ENCODE measurements around the gene DGCR8.

The DGCR8 gene

DNA sequence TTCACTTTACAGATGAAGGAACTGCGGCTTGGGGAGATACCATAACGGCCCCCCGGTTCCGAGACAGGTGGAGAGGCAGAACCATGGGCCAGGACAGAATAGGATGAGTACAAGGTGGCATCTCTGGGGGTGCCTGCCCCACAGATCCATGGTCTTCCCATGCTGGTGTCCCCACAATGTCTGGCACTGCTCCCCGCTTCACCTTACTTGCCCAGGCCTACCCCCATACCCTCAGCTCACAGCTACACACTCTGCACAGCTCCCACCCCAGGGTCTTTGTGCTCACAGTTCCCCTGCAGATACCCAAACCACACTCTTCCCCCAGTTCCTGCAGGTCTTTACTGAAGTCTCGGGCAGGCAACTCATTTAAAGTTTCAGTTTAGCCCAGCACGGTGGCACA lies 11.4 kb upstream of the DGCR8 start:
- DNase-seq, result no peak

DNA sequence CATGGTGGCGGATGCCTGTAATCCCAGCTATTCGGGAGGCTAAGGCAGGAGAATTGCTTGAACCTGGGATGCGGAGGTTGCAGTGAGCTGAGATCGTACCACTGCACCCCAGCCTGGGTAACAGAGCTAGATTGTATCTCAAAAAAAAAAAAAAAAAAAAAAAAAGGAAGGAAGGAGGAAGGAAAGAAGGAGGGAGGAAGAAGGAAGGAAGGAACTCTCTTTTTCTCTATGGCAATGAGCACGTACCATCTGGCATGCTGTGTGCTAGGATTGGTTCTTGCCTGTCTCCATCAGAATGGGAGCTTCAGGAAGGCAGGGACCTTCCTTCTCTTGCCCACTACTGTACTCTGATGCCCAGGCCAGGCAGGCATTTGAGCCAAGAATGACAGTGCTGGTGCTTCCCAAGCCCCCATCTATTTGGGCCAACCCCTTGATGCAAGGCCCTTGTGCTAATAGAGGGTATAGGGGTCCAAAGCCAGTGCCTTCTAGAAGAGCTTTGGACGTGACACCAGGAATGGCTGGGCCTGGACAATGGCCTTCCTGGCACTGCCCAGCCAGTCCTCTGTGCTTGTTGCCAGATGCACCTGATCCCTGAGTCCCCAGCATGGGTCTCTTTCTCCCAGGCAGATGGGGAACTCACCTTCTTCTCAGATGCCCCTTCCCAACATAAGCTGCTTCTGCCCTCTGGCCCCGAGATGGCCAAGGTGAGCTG lies 10.6 kb upstream of the DGCR8 start:
- no peak for DNase-seq

DNA sequence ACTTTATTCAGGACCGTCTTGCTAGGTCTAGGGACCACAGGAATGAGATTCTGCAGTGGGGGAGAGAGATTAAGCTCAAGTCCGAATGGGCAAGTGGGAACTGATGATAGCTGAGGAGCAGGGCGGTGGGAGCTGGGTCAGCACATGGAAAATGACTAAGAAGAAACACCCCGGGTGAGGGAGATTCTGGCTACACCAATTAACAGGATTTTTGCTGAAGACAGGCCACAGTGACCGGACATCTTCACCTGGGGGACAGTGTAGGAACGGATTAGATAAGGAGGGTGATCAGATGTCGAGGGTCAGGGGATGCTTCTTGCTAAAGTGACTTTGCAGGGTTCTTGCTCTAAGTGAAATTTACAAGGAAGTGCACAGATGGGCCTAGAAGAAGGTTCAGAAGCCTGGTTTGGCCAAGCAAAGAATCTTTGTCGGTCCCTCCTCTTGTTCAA lies 8.5 kb upstream of the DGCR8 start:
- no peak for DNase-seq

DNA sequence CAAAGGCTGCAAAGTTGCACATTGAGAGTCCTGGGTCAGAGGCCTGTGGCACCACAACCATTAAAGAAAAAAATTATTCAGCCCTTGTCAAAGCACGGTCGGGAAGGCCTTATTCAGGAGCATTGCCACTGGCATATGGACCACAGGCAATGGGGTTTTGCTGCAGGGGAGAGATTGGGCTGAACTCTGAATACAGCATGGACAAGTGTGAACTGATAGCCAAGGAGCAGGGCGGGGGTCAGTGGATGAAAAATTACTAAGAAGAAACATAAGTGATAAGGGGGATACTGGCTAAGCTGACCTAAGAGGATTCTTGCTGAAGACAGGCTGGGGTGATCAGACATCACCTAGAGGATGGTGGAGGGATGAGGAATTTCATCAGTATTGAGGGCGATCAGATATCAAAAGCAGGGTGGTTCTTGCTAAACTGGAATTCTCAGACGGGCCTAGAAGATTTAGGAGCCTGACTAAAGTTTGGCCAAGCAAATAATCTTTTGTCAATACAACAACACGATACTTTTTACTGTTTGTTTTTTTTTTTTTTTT lies 3.3 kb upstream of the DGCR8 start:
- DNase-seq, result no peak

DNA sequence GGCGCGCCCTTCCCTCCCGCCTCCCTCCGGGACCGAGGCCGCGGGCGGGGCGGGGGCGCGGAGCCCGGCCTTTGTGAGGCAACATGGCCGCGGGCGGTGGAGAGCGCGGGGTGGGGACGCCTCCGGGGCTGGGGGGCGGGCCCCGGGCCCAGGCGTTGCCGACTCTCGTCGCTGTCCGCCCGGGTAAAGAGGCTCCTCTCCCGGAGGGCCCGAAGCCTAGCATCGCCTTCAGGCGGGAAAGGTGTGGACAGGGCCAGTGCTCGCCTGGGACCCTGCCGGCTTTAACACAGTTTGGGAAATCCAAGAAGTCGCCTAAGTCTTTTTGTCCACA lies 369 bp downstream of the DGCR8 start:
- peak; percentile 71 to 72 for DNase-seq

DNA sequence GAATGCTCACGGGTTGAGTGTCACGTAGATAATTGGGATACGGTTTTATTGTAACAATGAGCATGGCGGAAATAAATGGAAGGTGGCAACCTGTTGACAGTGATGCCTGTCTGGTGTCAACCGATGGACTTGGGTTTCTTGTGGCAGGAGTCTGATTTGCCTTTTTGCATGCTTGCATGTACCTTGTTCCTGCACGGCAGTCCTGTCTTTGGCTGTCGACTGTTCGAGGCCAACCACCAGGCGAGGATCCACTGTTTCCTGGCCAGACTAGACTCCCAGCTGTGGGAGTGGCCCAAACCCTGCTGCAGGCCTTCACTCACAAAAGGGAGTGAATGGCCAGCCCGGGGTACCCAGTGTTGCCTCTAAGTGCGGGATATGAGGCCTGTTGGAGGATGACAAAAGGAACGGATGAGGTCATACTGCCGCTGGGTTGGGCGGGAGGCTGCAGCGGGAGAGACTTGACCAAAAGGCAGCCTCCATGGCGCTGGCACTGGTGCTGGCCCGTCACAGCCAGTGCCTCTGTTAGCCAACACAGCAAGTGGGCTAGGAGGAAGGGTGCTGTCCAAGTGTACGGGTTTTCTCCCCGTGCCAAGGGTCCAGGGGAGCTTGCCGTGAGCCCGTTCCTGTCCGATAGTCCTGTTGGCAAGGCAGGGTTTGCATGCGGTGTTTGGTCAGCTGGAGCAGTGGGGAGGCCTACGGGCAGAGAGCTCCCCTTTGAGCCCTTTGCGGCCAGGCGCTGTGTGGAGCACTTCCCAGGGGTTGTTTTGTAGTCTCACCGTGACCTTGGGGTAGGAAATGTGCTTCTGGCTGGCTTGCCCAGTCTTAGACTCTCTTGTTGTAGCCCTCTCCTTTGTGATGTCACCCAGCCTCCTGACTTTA lies 974 bp downstream of the DGCR8 start:
- DNase-seq, result no peak

DNA sequence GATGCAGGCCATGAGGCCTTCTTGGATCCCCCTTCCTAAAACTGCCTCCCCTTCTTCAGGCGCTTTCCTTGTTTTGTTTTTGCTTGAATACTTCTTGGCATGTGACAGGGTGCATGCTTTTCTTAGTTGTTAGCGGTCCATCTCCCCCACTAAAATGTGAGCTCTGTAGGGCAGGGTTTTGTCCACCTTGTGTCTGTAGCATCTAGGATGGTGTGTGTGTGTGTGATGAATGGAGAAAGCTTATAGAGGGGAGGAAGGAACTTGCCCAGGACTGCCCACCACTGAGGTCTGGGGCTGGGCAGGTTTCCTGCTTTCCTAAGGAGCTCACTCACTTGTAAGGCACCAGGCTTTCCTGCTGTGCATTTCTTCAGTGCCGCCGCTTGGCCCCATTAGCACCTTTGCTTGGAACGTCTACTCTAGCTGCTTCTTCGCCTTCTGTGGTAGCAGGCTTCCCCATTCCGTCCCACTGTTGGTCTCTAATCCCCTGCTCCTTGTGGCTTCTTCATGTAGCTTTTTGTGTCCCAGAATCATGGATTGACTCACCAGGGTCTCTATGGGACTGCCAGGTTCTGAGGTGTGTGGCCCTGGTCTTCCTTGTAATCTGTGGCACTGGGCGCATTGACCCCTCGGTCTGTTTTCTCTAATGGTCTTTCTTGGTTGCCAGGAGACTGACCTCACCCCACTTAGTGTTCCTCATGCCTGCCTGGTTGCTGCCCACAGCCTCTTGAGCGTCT lies 3.3 kb downstream of the DGCR8 start:
- DNase-seq, result no peak

DNA sequence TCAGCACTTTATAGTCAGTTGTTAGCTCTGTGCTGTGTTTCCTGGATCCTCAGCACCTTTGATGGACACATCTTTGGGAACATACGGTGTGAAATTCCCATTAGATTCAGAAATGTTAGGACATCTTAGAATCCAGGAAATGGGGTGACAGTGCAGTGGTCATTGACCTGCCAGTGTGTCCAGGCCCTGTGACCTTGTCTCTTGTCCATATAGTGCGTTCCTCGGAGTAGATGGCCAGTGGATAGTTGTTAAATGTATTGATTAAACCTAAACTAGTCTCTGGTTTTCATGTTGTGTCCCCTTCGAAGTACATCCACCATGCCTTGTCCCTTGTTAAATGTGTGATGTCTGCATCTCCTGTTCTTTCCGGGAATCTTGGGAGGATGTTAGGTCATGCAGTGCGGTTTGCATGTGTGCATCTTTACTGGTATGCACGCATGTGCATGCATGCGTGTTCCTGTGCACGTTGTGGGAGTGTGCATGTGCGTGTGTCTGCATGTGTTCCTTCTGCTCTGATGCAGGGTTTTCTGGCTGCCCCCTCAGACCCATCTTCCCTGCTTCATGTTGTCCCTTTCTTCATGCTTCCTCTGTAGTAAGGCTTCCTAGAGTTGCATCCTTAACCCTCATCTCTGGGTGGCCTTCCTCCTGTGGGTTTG lies 4.0 kb downstream of the DGCR8 start:
- DNase-seq, result no peak

DNA sequence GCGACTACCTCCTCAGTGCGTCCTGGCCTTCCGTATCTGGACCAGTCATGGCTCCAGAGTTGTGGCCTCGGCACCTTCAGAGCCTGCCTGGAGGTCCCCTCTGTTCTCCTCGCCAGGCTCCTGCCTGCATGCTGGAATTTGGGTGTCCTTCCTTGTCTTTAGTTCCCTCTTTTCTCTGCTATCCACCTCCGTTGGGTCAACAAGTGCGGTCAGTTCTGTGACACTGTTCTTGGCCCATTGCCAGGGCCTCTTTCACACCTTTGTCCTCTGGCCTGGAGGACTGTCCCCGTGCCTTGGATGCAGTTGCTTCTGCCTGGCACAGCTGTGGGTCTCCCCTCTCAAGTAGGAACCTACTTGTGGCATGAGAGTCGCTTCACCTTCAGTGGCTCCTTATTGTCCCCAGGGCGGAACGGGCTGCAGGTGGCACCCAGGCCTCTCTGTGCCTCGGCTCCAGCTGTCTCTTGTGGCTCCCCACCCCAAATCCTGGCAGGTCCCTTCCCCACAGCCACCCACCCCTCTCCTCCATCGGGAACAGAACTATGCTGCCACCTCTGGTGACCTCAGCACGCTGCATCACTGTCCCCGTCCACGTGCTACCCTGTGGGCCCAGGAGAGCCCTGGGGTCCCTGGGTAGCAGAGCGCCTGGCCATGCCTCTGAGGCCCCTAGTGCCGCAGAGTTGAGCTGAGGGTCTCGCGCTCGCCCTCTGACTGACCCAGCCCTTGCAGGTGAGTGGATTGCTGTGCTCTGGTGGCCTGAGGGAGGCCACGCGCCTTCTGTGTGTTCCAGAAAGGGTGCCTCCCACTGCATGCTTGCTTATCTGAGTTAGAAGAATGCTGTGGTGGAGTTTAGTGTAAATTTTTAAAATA lies 4.7 kb downstream of the DGCR8 start:
- DNase-seq, result no peak

DNA sequence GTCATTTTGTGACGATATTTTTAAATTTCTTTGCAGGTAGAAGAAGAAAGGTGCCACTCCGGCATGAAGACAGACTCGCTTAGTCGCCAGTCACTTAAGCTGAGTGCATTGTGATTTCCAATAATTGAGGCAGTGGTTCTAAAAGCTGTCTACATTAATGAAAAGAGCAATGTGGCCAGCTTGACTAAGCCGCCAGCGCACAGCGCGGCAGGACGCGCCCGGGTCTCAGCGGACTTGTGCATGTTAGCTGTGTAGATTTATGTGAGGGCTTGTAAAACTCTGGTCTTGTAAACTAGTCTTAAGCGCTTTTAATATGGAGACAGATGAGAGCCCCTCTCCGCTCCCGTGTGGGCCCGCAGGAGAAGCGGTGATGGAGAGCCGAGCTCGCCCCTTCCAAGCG lies 5.6 kb downstream of the DGCR8 start:
- no peak for DNase-seq

DNA sequence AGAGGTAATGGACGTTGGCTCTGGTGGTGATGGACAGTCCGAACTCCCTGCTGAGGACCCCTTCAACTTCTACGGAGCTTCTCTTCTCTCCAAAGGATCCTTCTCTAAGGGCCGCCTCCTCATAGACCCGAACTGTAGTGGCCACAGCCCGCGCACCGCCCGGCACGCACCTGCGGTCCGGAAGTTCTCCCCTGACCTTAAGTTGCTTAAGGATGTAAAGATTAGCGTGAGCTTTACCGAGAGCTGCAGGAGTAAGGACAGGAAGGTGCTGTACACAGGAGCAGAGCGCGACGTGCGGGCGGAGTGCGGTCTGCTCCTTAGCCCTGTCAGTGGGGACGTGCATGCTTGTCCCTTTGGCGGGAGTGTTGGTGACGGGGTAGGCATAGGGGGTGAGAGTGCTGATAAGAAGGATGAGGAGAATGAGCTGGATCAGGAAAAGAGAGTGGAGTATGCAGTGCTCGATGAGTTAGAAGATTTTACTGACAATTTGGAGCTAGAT lies 6.1 kb downstream of the DGCR8 start:
- no peak for DNase-seq

DNA sequence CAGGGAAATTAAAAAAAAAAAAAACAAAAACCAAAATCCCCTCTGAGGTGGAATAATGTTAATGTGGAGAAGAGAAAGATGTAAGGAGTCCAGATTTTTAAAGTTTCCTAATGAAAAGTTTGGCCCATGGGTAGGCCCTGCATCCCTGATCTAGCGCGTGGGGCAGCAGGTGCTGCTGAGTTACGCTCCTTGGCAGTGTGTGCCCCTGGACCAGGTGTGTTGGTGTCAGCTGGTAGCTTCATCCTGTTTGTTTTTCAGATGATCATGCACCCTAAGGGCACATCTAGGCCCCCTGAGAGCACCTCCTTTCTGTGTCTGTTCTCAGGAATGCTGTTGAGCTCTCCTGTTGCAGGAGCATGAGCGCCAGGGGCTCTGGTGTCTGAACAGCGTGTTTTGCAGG lies 6.7 kb downstream of the DGCR8 start:
- no peak for DNase-seq

DNA sequence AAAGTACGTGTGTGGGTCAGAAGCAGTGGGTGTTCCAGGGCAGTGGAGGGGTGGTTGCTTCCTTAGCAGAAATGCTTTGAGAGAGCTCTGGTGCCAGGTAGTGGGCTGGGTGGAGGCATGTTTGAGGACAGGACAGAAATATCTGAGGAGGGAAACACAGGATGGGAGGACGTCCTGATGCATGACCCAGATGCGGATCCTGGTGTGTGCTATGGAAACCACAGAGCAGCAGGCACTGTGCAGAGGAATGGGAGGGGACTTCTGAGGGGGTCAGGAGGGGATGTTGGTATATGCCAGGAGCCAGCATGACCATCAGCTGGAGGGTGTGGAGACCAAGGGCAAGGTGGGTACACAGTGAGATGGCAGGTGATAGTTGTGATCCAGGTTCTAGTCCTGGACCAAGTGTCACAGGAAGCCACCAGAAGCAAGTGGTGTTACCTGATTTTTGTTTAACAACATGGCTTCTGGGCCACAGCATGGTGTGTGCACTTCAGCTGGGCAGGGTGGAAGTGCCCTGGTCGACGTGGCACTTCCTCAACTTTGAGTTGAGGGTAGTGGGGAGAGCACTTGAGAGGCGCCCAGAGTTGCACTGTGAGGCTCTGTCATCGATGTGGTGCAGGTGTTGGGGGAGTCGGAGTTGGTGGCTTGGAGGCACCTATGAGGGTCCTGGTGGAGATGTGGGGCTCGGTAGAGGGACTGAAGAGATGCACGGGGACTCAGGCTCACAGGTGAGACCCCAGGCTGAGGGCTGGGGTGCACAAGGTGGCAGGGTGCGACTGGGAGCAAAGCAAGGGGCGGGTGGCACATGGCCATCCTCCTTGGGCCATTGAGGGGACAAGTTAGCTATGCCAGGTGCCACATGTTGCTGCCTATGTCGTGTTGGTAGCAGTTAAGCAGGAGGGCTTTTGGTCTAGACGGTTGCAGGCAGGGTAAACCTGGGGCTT lies 7.5 kb downstream of the DGCR8 start:
- no peak for DNase-seq

DNA sequence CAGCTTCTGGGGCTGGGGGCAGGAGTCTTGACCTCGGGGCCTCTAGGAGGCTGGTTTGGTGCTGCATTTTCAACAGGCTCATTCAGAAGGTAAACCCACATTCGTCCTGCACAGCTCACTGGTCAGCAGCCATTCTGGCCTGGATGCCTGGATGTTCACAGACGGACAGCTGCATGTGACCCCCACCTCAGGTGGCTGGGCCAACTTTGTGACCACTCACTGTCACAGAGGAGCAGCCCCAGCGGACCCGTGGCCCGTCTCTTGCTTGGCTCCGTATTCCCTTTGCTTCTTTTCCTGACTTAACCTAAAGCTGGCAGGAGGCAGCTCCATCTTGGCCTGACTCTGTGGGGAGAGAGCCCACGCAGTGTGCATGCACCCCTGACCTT lies 8.2 kb downstream of the DGCR8 start:
- DNase-seq, result no peak

DNA sequence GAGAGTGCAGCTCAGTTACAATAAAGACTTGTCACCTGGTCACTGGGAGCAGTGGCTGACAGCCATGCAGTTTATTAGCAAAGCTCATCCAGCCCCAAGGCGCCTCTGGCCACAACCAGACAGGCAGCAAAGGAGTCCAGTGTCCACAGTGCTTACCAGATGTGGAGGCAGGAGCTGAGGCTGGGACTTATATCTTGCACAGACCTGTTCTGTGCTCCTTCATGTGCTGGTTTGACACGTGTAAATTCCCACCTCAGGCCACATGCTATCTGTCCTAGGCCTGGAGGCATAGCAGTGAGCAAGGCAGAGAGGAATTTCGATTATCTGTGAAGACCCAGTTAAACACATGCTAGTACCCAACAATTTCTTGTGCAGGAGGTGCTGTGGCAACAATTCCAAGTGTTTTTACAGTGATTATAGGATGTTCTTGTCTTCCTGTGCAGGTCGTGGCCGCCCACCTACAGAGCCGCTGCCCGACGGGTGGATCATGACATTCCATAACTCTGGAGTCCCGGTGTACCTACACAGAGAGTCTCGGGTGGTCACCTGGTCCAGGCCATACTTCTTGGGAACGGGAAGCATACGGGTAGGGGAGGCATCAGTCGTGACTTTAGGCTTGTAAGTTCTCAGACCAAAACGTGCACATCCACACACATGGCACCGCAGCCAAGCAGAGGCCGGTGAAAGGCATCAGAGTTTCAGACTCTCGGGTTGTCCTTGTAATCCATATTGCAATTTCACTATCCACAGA lies 9.4 kb downstream of the DGCR8 start:
- DNase-seq, result no peak

DNA sequence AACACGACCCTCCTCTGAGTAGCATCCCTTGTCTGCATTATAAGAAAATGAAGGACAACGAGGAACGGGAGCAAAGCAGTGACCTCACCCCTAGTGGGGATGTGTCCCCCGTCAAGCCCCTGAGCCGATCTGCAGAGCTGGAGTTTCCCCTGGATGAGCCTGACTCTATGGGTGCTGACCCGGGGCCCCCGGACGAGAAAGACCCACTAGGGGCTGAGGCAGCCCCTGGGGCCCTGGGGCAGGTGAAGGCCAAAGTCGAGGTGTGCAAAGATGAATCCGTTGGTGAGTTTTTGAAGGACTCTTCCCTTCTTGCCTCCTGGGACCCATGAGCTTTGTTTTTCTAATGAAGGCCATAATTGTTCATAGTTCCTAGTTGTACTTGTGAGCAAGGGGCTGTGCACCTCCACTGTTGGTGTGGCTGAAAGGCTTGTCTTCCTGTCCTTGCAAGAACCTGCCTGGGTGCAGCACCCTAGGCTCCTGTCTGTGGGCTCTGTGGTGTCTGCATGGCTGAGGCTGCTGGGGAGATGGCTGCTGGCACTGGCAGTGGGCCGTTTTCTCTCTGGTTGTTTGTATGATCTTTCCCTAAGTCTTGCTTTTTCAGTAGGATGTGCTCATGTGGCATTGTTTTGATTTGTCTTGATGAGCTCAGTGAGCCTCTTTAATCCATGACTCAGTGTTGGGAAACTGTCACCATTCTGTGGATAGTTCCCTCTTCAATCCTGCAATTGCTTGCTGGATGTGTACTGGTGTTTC lies 10.1 kb downstream of the DGCR8 start:
- no peak for DNase-seq

DNA sequence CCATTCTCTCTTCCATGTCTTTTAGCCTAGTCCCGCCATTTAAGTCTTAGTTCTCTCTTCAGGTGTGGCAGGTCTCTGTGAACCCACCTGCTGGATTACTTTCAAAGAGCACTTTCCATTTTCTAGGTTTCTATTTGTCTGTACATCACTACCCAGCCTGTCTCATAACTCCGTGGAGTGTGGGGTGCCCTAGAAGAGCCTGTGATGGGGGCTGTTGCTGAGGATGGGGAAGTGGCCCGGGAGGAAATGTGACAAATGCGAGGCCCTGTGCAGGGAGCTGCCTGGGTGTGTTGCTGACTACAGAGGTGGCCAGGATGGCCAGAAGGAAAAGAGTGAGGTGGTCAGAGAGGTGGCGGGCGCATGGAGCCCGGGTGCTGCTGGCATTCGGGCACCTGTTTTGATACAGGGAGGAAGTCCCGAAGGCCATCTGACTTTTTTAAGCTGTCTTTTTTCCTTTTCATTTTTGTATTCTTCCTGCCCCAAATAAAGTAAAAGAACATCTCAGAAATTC lies 10.7 kb downstream of the DGCR8 start:
- no peak for DNase-seq

DNA sequence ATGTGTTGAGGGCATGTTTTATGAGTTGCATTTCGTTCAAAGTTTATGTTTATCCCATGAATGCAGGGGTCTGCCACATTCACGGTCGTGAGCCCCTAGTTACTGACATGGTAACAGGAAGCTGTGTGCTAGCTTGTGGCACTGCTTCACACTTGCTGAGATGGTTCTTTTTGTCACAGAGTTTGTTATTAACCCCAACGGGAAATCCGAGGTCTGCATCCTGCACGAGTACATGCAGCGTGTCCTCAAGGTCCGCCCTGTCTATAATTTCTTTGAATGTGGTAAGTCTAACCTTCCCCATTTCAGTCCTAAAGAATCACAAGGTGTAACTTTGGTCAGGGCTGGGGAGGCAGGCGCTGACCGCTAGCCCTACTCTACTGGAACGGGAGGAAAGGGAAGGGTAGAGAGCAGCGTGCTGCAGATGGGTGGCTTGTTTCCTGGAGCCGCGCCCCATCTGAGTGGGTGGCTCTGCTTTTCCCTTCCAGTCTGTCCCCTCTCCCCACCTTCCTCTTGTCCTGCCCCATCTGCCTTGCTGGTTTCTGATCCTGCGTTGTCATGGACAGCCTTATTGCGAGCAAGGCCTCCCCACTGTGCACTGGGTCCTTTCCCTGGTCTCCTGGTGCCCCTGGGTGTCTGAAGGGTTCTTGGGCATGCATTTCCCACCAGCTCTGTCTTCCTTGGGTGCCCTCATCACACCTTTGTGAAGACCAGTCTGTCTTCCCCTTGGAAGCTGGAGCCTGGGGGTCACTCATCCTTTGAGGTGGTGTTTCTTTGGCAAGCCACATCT lies 11.8 kb downstream of the DGCR8 start:
- no peak for DNase-seq
